Kidney epithelial cell (primary cell): ENCODE results near the gene HCFC2. TPM values are rescaled to one million over a fixed set of nuclear protein-coding genes. Genes with fewer than 3 reads are reported as not detected.

ENCODE experiments used
- DNase-seq: peaks from one replicate; pipeline ENCODE4 v3.0.0-alpha.2; 2010; ENCODE audit warnings: low read depth
- H3K27me3 ChIP-seq: 2 replicates; pipeline ENCODE4 v1.6.0; 2011; ENCODE audit warnings: low read length; ENCODE audit not compliant: control insufficient read depth, insufficient read depth
- H3K36me3 ChIP-seq: 2 replicates; pipeline ENCODE4 v1.5.1; 2011; ENCODE audit warnings: low read length; ENCODE audit not compliant: control insufficient read depth, insufficient read depth
- H3K4me3 ChIP-seq: 2 replicates; pipeline ENCODE4 v1.5.1; 2011; ENCODE audit warnings: low read depth, mild to moderate bottlenecking, control low read depth, low read length
- CTCF ChIP-seq: IDR thresholded peaks from 2 replicates; pipeline ENCODE4 v1.5.1; 2011; ENCODE audit warnings: mild to moderate bottlenecking, moderate library complexity, low read length, control low read depth, inconsistent platforms; ENCODE audit not compliant: insufficient read depth, poor library complexity, severe bottlenecking
- total RNA-seq: library from RNA; depleted of rRNA; stranded (reverse); fragments of >200 nt; gene quantifications from 2 replicates; pipeline ENCODE4 v1.2.3, GENCODE V29; 2015

Gene HCFC2
- total RNA-seq, 1 donor from 2014 or later = 7.4 TPM

GRCh38 chr12:104143918-104144317 is 79.6 kb downstream of the HCFC2 start:
- no peaks in the 10 kb centered on the region for H3K27me3 ChIP-seq
- no peaks in the 10 kb centered on the region for H3K36me3 ChIP-seq
- no peak for DNase-seq
- TF ChIP-seq CTCF = no peak
- H3K4me3 ChIP-seq = no peak overlapping the region

GRCh38 chr12:104147346-104147745 is 83.0 kb downstream of the HCFC2 start:
- DNase-seq = no peak
- no peak for TF ChIP-seq CTCF
- H3K36me3 ChIP-seq = no peaks in the 10 kb centered on the region

GRCh38 chr12:104150416-104150815 is 86.1 kb downstream of the HCFC2 start:
- no peak for TF ChIP-seq CTCF
- no peak for DNase-seq
- Histone ChIP-seq H3K36me3 (no peaks in the 10 kb centered on the region), H3K4me3 (no peak overlapping the region), H3K27me3 (no peaks in the 10 kb centered on the region)

More at GRCh38 chr12:104147346-104147745, 83.0 kb downstream of the HCFC2 start:
- Histone ChIP-seq H3K27me3 (no peaks in the 10 kb centered on the region), H3K4me3 (no peak overlapping the region)

GRCh38 chr12:104152685-104153241 is 88.4 kb downstream of the HCFC2 start:
- TF ChIP-seq CTCF = no peak
- Histone ChIP-seq H3K27me3 (no peaks in the 10 kb centered on the region), H3K4me3 (no peak overlapping the region), H3K36me3 (no peaks in the 10 kb centered on the region)
- no peak for DNase-seq

GRCh38 chr12:104154286-104154685 is 90.0 kb downstream of the HCFC2 start:
- H3K4me3 ChIP-seq = no peak overlapping the region

More at GRCh38 chr12:104154286-104154685, 90.0 kb downstream of the HCFC2 start:
- no peaks in the 10 kb centered on the region for H3K27me3 ChIP-seq
- DNase-seq = no peak
- no peaks in the 10 kb centered on the region for H3K36me3 ChIP-seq
- TF ChIP-seq CTCF = no peak
